RWPE1 (cell line): ENCODE data around the gene PPIE.
"Not testable (repeated sequence)": the region's sequence is repeated elsewhere in the genome, so short reads cannot be mapped to it uniquely, and the experiment has no call there.

Source experiments
- CTCF ChIA-PET: fragments of 350-600 bp; sonication (Branson Sonifier 250); formaldehyde crosslinking; extraction: SDS; loops from one replicate; lab custom pipeline; 2021; lab: Yijun Ruan, JAX
- POLR2A ChIA-PET: fragments of 400-600 bp; formaldehyde crosslinking; extraction: SDS; loops from one replicate; lab custom pipeline; 2020; ENCODE audit warnings: antibody characterized with exemption; ENCODE audit not compliant: low non-redundant PET; lab: Yijun Ruan, JAX
- DNase-seq: peaks from one replicate; pipeline ENCODE4 v3.0.0; 2012; ENCODE audit warnings: low spot score
- H3K27ac ChIP-seq: fragments of 450-650 bp; 2 replicates; pipeline ENCODE4 v1.5.1; 2017
- CTCF ChIP-seq: fragments of 450-650 bp; conservative IDR thresholded peaks from 2 replicates; pipeline ENCODE4 v1.5.1; 2017; ENCODE audit warnings: low read depth, mild to moderate bottlenecking

The PPIE gene

GRCh38 chr1:39776400-39776713 lies 37.7 kb downstream of the PPIE start:
- no peak overlapping the region for H3K27ac ChIP-seq
- ChIA-PET CTCF (no interaction called here), POLR2A (no interaction called here)
- no peak for TF ChIP-seq CTCF
- no peak for DNase-seq

- H3K27ac ChIP-seq, result no peak overlapping the region
- CTCF ChIA-PET, result no interaction called here
- no peak for DNase-seq
Observed at GRCh38 chr1:39776886-39777285, 38.2 kb downstream of the PPIE start.

GRCh38 chr1:39777306-39777705 lies 38.6 kb downstream of the PPIE start:
- POLR2A ChIA-PET, result no interaction called here
- no peak for TF ChIP-seq CTCF
- CTCF ChIA-PET, result no interaction called here
- no peak for DNase-seq
- H3K27ac ChIP-seq, result no peak overlapping the region

More at GRCh38 chr1:39776886-39777285, 38.2 kb downstream of the PPIE start:
- POLR2A ChIA-PET, result no interaction called here
- no peak for TF ChIP-seq CTCF

- POLR2A ChIA-PET, DNase-seq, H3K27ac ChIP-seq, CTCF ChIA-PET: not testable (repeated sequence)
Observed at GRCh38 chr1:39777896-39778295, 39.2 kb downstream of the PPIE start.

- DNase-seq, H3K27ac ChIP-seq, CTCF ChIA-PET, POLR2A ChIA-PET: not testable (repeated sequence)
Observed at GRCh38 chr1:39778463-39779099, 39.9 kb downstream of the PPIE start.

GRCh38 chr1:39779137-39779536 lies 40.5 kb downstream of the PPIE start:
- H3K27ac ChIP-seq, result no peak overlapping the region
- TF ChIP-seq CTCF, result no peak
- POLR2A ChIA-PET, result no interaction called here
- DNase-seq, result no peak
- CTCF ChIA-PET, result no interaction called here

- no peak for DNase-seq
- no peak for TF ChIP-seq CTCF
- POLR2A ChIA-PET, result no interaction called here
- CTCF ChIA-PET, result no interaction called here
- H3K27ac ChIP-seq, result no peak overlapping the region
Observed at GRCh38 chr1:39779821-39780220, 41.1 kb downstream of the PPIE start.

GRCh38 chr1:39781349-39781715 lies 42.6 kb downstream of the PPIE start:
- TF ChIP-seq CTCF, result no peak
- no peak overlapping the region for H3K27ac ChIP-seq
- POLR2A ChIA-PET, result no interaction called here
- no peak for DNase-seq
- CTCF ChIA-PET, result no interaction called here
